ENCODE measurements around the gene TMEM179B. TPM values are rescaled to one million over a fixed set of nuclear protein-coding genes. Genes with fewer than 3 reads are reported as not detected.

TMEM179B gene
- total and polyA plus RNA-seq, 4 donors = 21.1 to 81.4 (median 32.7) TPM

DNA sequence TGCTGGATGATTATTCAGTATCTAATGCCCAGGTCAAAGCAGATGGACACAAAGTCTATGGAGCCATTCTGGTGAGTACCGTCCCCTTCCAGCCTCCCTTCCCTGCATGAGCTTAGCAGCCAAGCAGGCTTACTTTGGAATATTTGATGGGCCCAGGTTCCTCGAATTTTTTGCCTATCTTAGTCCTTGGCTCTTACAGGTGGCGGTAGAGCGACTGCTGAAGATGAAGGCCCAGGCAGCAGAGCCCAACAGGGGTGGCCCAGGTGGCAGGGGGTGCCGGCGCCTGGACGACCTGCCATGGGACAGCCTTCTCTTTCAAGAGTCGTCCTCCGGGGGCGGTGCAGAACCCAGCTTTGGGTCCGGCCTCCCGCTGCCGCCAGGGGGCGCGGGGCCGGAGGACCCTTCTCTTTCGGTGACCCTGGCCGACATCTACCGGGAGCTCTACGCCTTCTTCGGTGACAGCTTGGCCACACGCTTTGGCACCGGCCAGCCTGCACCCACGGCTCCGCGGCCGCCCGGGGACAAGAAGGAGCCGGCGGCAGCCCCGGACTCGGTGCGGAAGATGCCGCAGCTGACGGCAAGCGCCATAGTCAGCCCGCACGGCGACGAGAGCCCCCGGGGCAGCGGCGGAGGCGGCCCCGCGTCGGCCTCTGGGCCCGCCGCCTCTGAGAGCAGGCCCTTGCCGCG is 741 bp upstream of the TMEM179B start:
- peaks cover 2 to 44% (median 35%) of the 10 kb centered on the region in 4 donors for H3K4me1 ChIP-seq (ENCODE audit: control insufficient read depth in 4 of 4, insufficient read depth in 4 of 4, low read length in 3 of 4)
- H3K27me3 ChIP-seq (ENCODE audit: control insufficient read depth in 4 of 4, insufficient read depth in 4 of 4, low read length in 3 of 4) = no peaks in the 10 kb centered on the region
- H3K36me3 ChIP-seq (ENCODE audit: control insufficient read depth in 4 of 4, insufficient read depth in 3 of 4, low read depth in 1 of 4, low read length in 3 of 4) = peaks cover 0 to 20% (median 6%) of the 10 kb centered on the region in 4 donors
- H3K27ac ChIP-seq (ENCODE audit: low read depth in 1 of 2, low read length in 2 of 2) = peak overlapping the region; percentile 80 to 91
- 1% methylated on average over 51 of the region's 51 CpGs for WGBS
- H3K4me3 ChIP-seq (ENCODE audit: low read depth in 1 of 3, low read length in 3 of 3) = peak overlapping the region; percentile 85 to 92 (median 89)
- TF ChIP-seq, protein P1, sequence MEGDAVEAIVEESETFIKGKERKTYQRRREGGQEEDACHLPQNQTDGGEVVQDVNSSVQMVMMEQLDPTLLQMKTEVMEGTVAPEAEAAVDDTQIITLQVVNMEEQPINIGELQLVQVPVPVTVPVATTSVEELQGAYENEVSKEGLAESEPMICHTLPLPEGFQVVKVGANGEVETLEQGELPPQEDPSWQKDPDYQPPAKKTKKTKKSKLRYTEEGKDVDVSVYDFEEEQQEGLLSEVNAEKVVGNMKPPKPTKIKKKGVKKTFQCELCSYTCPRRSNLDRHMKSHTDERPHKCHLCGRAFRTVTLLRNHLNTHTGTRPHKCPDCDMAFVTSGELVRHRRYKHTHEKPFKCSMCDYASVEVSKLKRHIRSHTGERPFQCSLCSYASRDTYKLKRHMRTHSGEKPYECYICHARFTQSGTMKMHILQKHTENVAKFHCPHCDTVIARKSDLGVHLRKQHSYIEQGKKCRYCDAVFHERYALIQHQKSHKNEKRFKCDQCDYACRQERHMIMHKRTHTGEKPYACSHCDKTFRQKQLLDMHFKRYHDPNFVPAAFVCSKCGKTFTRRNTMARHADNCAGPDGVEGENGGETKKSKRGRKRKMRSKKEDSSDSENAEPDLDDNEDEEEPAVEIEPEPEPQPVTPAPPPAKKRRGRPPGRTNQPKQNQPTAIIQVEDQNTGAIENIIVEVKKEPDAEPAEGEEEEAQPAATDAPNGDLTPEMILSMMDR (IDR thresholded peaks at IDR 0.05; ENCODE audit: low read depth, low read length, missing input control) = peak; percentile 94
- TF ChIP-seq HNF4A (conservative IDR thresholded peaks at IDR 0.05) (no peak), RAD21 (IDR thresholded peaks at IDR 0.05) (peak; percentile 72 to 80), RXRA (IDR thresholded peaks at IDR 0.05) (peak in 1 of 2 donors; percentile 57)
- H3K9ac ChIP-seq (ENCODE audit: low read depth in 1 of 2, low read length in 2 of 2) = peak overlapping the region; percentile 4 to 69
- DNase-seq (ENCODE audit: low spot score) = peak; percentile 93
- H3K9me3 ChIP-seq (ENCODE audit: control insufficient read depth in 4 of 4, low read length in 3 of 4) = no peaks in the 10 kb centered on the region

DNA sequence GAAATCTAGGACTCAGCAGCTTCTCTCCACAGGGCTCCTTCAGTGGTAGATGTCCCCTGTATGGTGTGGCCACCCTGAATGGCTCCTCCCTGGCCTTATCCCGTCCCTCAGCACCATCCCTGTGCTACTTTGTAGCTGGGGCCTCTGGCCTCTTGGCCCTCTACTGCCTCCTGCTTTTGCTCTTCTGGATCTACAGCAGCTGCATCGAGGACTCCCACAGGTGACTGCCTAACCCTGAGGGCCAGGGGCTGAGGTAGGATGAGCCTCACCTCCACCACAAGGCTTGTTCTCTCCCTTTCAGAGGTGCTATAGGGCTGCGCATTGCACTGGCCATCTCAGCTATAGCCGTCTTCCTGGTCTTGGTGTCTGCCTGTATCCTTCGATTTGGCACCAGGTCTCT is 1.8 kb downstream of the TMEM179B start:
- Histone ChIP-seq H3K36me3 (ENCODE audit: control insufficient read depth in 4 of 4, insufficient read depth in 3 of 4, low read depth in 1 of 4, low read length in 3 of 4) (peaks cover 2 to 16% (median 6%) of the 10 kb centered on the region in 4 donors), H3K27ac (ENCODE audit: low read depth in 1 of 2, low read length in 2 of 2) (no peak overlapping the region), H3K27me3 (ENCODE audit: control insufficient read depth in 4 of 4, insufficient read depth in 4 of 4, low read length in 3 of 4) (no peaks in the 10 kb centered on the region), H3K9ac (ENCODE audit: low read depth in 1 of 2, low read length in 2 of 2) (no peak overlapping the region), H3K9me3 (ENCODE audit: control insufficient read depth in 4 of 4, low read length in 3 of 4) (no peaks in the 10 kb centered on the region), H3K4me3 (ENCODE audit: low read depth in 1 of 3, low read length in 3 of 3) (no peak overlapping the region), H3K4me1 (ENCODE audit: control insufficient read depth in 4 of 4, insufficient read depth in 4 of 4, low read length in 3 of 4) (peaks cover 2 to 50% (median 42%) of the 10 kb centered on the region in 4 donors)
- TF ChIP-seq SP1 (IDR thresholded peaks at IDR 0.05) (no peak), HNF4A (conservative IDR thresholded peaks at IDR 0.05) (no peak), FOXA1 (IDR thresholded peaks at IDR 0.05) (no peak), JUND (IDR thresholded peaks at IDR 0.05) (no peak), RAD21 (IDR thresholded peaks at IDR 0.05) (no peak), YY1 (IDR thresholded peaks at IDR 0.05) (no peak), RXRA (IDR thresholded peaks at IDR 0.05) (no peak), TAF1 (conservative IDR thresholded peaks at IDR 0.05) (no peak), GABPA (IDR thresholded peaks at IDR 0.05 in 1 of 2, conservative IDR thresholded peaks at IDR 0.05 in 1 of 2) (no peak), NR2F2 (IDR thresholded peaks at IDR 0.05) (no peak), FOXA2 (IDR thresholded peaks at IDR 0.05) (no peak)
- TF ChIP-seq, protein P2, sequence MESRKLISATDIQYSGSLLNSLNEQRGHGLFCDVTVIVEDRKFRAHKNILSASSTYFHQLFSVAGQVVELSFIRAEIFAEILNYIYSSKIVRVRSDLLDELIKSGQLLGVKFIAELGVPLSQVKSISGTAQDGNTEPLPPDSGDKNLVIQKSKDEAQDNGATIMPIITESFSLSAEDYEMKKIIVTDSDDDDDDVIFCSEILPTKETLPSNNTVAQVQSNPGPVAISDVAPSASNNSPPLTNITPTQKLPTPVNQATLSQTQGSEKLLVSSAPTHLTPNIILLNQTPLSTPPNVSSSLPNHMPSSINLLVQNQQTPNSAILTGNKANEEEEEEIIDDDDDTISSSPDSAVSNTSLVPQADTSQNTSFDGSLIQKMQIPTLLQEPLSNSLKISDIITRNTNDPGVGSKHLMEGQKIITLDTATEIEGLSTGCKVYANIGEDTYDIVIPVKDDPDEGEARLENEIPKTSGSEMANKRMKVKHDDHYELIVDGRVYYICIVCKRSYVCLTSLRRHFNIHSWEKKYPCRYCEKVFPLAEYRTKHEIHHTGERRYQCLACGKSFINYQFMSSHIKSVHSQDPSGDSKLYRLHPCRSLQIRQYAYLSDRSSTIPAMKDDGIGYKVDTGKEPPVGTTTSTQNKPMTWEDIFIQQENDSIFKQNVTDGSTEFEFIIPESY (IDR thresholded peaks at IDR 0.05) = no peak
- TF ChIP-seq, protein P3, sequence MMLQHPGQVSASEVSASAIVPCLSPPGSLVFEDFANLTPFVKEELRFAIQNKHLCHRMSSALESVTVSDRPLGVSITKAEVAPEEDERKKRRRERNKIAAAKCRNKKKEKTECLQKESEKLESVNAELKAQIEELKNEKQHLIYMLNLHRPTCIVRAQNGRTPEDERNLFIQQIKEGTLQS (IDR thresholded peaks at IDR 0.05) = no peak
- TF ChIP-seq, protein P1 (IDR thresholded peaks at IDR 0.05; ENCODE audit: low read depth, low read length, missing input control) = no peak
- 81% methylated on average over 5 of the region's 5 CpGs for WGBS
- no peak for DNase-seq (ENCODE audit: low spot score)

Measured in liver (tissue), 9 donors.